ENCODE results near the gene NR1D2.

NR1D2 gene

DNA sequence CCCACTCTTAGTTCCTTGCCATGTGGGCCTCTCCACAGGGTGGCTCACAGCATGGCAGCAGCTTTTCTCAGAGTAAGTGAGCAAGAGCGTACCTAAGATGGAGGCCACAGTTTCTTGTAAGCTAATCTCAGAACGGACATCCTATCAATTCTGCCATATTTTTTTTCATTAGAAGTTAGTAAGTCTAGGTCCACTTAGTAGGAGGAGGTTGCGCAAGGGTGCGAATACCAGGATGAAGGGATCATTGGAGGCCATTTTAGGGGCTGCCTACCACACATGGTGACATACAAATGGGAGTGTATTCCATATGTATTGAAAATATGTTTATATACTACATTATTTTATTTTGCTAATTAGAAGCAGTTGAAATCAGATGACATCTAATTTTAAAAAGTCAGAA, 31.5 kb downstream of the NR1D2 start:
- TF ChIP-seq, protein P1, sequence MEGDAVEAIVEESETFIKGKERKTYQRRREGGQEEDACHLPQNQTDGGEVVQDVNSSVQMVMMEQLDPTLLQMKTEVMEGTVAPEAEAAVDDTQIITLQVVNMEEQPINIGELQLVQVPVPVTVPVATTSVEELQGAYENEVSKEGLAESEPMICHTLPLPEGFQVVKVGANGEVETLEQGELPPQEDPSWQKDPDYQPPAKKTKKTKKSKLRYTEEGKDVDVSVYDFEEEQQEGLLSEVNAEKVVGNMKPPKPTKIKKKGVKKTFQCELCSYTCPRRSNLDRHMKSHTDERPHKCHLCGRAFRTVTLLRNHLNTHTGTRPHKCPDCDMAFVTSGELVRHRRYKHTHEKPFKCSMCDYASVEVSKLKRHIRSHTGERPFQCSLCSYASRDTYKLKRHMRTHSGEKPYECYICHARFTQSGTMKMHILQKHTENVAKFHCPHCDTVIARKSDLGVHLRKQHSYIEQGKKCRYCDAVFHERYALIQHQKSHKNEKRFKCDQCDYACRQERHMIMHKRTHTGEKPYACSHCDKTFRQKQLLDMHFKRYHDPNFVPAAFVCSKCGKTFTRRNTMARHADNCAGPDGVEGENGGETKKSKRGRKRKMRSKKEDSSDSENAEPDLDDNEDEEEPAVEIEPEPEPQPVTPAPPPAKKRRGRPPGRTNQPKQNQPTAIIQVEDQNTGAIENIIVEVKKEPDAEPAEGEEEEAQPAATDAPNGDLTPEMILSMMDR (IDR thresholded peaks at IDR 0.05; ENCODE audit: low read depth, low read length, missing control alignments), result no peak
- DNase-seq (ENCODE audit: low read depth), result no peak
- no peak overlapping the region for H3K4me3 ChIP-seq (ENCODE audit: low read depth, low read length)

DNA sequence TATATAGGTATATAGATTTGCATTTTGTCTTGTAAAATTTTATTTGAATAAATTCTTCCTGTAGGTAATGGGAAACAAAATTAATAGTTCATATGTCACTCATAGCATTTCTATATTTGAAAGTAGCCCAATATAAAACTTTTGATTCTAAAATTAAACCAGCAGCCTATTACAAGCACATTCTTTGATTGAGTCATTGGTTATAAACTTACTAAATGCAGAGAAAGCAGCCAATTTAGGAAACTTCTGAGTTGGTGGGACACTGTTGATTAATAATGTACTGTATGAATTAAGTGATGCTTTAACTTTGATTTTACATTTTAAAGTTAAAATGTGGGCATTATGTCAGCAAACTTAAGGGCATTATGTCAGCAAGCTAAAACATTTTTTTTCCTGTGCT, 34.5 kb downstream of the NR1D2 start:
- no peak for DNase-seq (ENCODE audit: low read depth)
- TF ChIP-seq, protein P1 (IDR thresholded peaks at IDR 0.05; ENCODE audit: low read depth, low read length, missing control alignments), result no peak
- H3K4me3 ChIP-seq (ENCODE audit: low read depth, low read length), result no peak overlapping the region

DNA sequence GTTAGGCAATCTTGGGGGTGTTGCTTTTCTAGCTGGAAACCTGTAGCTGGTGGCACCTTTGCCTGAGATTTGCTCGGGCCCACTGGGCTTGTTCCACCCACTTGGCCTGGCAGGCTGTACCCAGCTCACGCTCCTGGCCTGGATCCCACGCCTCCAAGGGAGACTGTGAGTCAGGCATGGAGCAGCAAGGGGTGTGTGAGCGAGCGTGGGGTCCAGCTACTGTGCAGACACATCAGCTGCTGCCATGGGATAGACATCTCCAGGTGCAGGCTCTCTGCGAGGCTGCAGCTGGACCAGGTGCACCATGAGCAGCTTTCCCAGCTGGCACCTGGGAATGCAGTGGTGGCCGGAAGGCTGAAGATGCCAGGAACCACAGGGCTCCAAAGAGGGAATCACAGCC, 36.0 kb downstream of the NR1D2 start:
- TF ChIP-seq, protein P1 (IDR thresholded peaks at IDR 0.05; ENCODE audit: low read depth, low read length, missing control alignments), result no peak
- no peak for DNase-seq (ENCODE audit: low read depth)
- H3K4me3 ChIP-seq (ENCODE audit: low read depth, low read length), result no peak overlapping the region

DNA sequence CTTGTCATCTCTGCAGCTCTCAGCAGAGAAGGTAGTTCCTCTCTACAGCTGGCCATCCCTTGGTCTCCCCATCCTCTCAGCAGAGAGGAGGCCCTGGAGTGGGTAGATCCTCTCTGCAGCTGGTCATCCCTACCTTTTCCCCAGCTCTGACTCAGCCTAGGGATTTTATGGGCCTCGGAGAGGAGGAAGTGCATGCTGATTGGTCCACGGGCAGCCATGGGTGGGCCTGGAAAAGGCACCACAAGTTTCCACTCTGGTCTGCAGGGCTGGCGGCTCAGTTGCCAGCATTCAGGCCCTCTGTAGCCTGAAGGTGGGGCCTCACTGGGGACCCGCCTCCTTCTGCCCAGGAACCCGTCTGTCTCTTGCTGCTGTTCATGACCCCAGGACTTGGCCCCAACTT, 36.9 kb downstream of the NR1D2 start:
- H3K4me3 ChIP-seq (ENCODE audit: low read depth, low read length), result no peak overlapping the region
- TF ChIP-seq, protein P1 (IDR thresholded peaks at IDR 0.05; ENCODE audit: low read depth, low read length, missing control alignments), result no peak
- no peak for DNase-seq (ENCODE audit: low read depth)

DNA sequence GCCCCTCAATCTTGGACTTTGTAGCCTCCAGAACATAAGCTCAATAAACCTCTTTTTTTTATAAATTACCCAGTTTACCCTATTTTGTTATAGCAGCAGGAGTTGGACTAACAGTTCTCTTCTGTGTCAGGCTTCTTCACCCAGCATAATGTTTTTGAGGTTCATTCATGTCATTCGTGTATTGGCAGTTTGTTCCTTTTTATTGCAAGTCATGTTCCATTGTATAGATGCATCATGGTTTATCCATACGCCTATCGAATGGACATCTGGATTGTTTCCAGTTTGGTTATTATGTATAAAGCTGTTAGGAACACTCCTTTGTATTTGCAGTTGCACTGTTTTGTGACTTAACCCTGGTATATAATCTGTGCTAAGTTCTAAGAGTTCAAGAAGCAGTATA, 39.8 kb downstream of the NR1D2 start:
- TF ChIP-seq, protein P1 (IDR thresholded peaks at IDR 0.05; ENCODE audit: low read depth, low read length, missing control alignments), result no peak
- DNase-seq (ENCODE audit: low read depth), result no peak

DNA sequence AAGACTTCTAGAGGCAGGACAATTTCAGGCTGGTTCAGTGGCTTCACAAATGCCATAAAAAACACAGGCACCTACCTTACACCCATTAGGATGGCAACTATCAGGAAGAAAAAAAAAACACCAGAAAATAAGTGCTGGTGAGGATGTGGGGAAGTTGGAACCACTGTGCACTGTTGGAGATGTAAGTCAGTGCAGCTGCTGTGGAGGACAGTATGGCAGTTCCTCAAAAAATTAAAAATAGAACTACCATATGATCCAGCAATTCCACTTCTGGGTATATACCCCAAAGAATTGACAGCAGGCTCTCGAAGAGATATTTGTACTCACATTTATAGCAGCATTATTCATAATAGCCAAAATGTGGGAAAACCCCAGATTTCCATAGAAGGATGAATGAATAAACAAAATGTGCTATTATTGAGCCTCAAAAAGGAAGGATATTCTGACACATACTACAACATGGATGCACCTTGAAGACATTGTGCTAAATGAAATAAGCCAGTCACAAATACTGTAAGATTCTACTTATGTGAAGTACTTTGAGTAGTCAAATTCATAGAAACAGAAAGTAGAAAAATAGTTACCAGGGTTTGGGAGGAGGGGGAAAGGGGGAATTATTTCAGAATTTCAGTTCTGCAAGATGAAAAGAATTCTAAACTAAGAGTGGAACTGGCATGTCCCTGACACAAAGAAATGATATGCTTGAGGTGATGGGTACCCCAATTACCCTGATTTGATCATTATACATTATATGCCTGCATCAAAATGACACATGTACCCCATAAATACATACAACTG, 40.9 kb downstream of the NR1D2 start:
- TF ChIP-seq, protein P1 (IDR thresholded peaks at IDR 0.05; ENCODE audit: low read depth, low read length, missing control alignments), result no peak
- no peak overlapping the region for H3K4me3 ChIP-seq (ENCODE audit: low read depth, low read length)
- no peak for DNase-seq (ENCODE audit: low read depth)

More for the DNA sequence above, 39.8 kb downstream of the NR1D2 start:
- no peak overlapping the region for H3K4me3 ChIP-seq (ENCODE audit: low read depth, low read length)

DNA sequence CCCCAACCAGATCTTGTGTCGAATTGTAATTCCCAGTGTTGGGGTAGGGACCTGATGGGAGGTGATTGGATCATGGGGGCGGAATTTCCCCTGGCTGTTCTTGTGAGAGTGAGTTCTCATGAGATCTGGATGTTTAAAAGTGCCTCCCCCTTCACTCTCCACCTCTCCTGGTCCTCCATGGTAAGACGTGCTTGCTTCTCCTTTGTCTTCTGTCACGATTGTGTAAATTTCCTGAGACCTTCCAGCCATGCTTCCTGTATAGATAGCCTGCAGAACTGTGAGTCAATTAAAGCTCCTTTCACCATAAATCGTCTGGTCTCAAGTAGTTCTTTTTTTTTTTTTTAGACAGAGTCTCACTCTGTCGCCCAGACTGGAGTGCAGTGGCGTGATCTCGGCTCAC, 42.3 kb downstream of the NR1D2 start:
- no peak overlapping the region for H3K4me3 ChIP-seq (ENCODE audit: low read depth, low read length)
- TF ChIP-seq, protein P1 (IDR thresholded peaks at IDR 0.05; ENCODE audit: low read depth, low read length, missing control alignments), result no peak
- DNase-seq (ENCODE audit: low read depth), result no peak

Measured in GM12864 (cell line).